Neural cell (in vitro differentiated cells): Measurements from ENCODE around the gene ZNF724. TPM values are rescaled to one million over a fixed set of nuclear protein-coding genes. Genes with fewer than 3 reads are reported as not detected.
"Not testable (repeated sequence)": the region's sequence is repeated elsewhere in the genome, so short reads cannot be mapped to it uniquely, and the experiment has no call there.

Experiments used
- H2AFZ ChIP-seq: fragments of 200-600, 300-800 bp; sonication (generic), shearing (Covaris generic); 2 replicates; pipeline ENCODE4 v1.6.0; 2014; ENCODE audit warnings: low read depth, mild to moderate bottlenecking, antibody characterized with exemption, low read length, moderate library complexity
- H3F3A ChIP-seq: fragments of 200-600 bp; shearing (Covaris generic); 2 replicates; pipeline ENCODE4 v1.6.1; 2016; ENCODE audit warnings: mild to moderate bottlenecking, moderate library complexity, mixed read lengths, antibody characterized with exemption, low read length; ENCODE audit not compliant: insufficient read depth, poor library complexity, severe bottlenecking
- H3K27ac ChIP-seq: fragments of 200-600, 300-800 bp; sonication (generic), shearing (Covaris generic); 2 replicates; pipeline ENCODE4 v1.5.1; 2014; ENCODE audit warnings: mild to moderate bottlenecking, low read length, moderate library complexity
- H3K27me3 ChIP-seq: fragments of 300-800, 200-600 bp; sonication (generic), shearing (Covaris generic); 2 replicates; pipeline ENCODE4 v1.6.0; 2014; ENCODE audit warnings: mild to moderate bottlenecking, low read depth, low read length, moderate library complexity; ENCODE audit not compliant: insufficient read depth
- H3K36me3 ChIP-seq: fragments of 300-800, 200-600 bp; sonication (generic), shearing (Covaris generic); 2 replicates; pipeline ENCODE4 v1.5.1; 2014; ENCODE audit warnings: mild to moderate bottlenecking, antibody characterized with exemption, low read length, moderate library complexity; ENCODE audit not compliant: insufficient read depth
- H3K4me2 ChIP-seq: fragments of 300-800, 200-600 bp; sonication (generic), shearing (Covaris generic); 2 replicates; pipeline ENCODE4 v1.6.0; 2014; ENCODE audit warnings: mild to moderate bottlenecking, low read length
- H3K4me3 ChIP-seq: fragments of 300-800, 200-600 bp; sonication (generic), shearing (Covaris generic); 2 replicates; pipeline ENCODE4 v1.5.1; 2014; ENCODE audit warnings: mild to moderate bottlenecking, low read length, moderate library complexity
- H3K79me2 ChIP-seq: fragments of 200-600 bp; shearing (Covaris generic); replicated peaks from 2 replicates; pipeline ENCODE4 v1.6.0; 2014; ENCODE audit warnings: mild to moderate bottlenecking, low read length, moderate library complexity; ENCODE audit not compliant: insufficient read depth
- H3K9ac ChIP-seq: fragments of 300-800, 200-600 bp; sonication (generic), shearing (Covaris generic); 2 replicates; pipeline ENCODE4 v1.6.1; 2016; ENCODE audit warnings: mild to moderate bottlenecking, low read length, mixed read lengths
- H3K9me2 ChIP-seq: fragments of 200-600 bp; shearing (Covaris generic); 2 replicates; pipeline ENCODE4 v1.6.1; 2016; ENCODE audit warnings: mild to moderate bottlenecking, low read length, mixed read lengths; ENCODE audit not compliant: insufficient read depth
- H3K9me3 ChIP-seq: fragments of 200-600, 300-800 bp; sonication (generic), shearing (Covaris generic); 2 replicates; pipeline ENCODE4 v1.6.1; 2016; ENCODE audit warnings: mild to moderate bottlenecking, mixed run types, low read length, moderate library complexity, mixed read lengths
- H4K20me1 ChIP-seq: fragments of 200-600 bp; shearing (Covaris generic); 2 replicates; pipeline ENCODE4 v1.6.1; 2016; ENCODE audit warnings: mild to moderate bottlenecking, mixed run types; ENCODE audit not compliant: insufficient read depth
- EP300 ChIP-seq: fragments of 450-650 bp; conservative IDR thresholded peaks from 2 replicates; pipeline ENCODE4 v1.6.1; 2014; ENCODE audit warnings: antibody characterized with exemption, mild to moderate bottlenecking, moderate library complexity; ENCODE audit not compliant: poor library complexity, severe bottlenecking
- EZH2 ChIP-seq: fragments of 200-600, 300-800 bp; shearing (Covaris generic), sonication (generic); IDR thresholded peaks from 2 replicates; pipeline ENCODE4 v1.6.1; 2014; ENCODE audit warnings: antibody characterized with exemption, low read length, borderline replicate concordance, mild to moderate bottlenecking; ENCODE audit not compliant: insufficient read depth, poor library complexity, severe bottlenecking
- MXI1 ChIP-seq: fragments of 450-650 bp; conservative IDR thresholded peaks from 2 replicates; pipeline ENCODE4 v1.6.1; 2014; ENCODE audit warnings: antibody characterized with exemption, mild to moderate bottlenecking; ENCODE audit not compliant: poor library complexity, severe bottlenecking
- POLR2AphosphoS5 ChIP-seq: IDR thresholded peaks from 2 replicates; pipeline ENCODE4 v1.6.1; 2012
- RAD21 ChIP-seq: fragments of 450-650 bp; conservative IDR thresholded peaks from 2 replicates; pipeline ENCODE4 v1.6.1; 2014; ENCODE audit warnings: antibody characterized with exemption, mild to moderate bottlenecking, moderate library complexity
- SMC3 ChIP-seq: fragments of 450-650 bp; conservative IDR thresholded peaks from 2 replicates; pipeline ENCODE4 v1.6.1; 2014; ENCODE audit warnings: antibody characterized with exemption, mild to moderate bottlenecking, moderate library complexity; ENCODE audit not compliant: poor library complexity
- TAF1 ChIP-seq: IDR thresholded peaks from 2 replicates; pipeline ENCODE4 v1.6.1; 2012; ENCODE audit warnings: low read depth
- polyA plus RNA-seq: library from polyadenylated mRNA; depleted of rRNA; stranded (reverse); fragments of >200 nt; gene quantifications from 2 replicates; pipeline ENCODE4 v1.2.3, GENCODE V29; 2014
- TF ChIP-seq, protein P1 (sequence below): IDR thresholded peaks from 2 replicates; pipeline ENCODE4 v1.6.1; 2012; ENCODE audit warnings: borderline replicate concordance
- TF ChIP-seq, protein P2 (sequence below): fragments of 450-650 bp; IDR thresholded peaks from 2 replicates; pipeline ENCODE4 v1.5.1; 2014; ENCODE audit warnings: antibody characterized with exemption, mild to moderate bottlenecking, moderate library complexity; ENCODE audit not compliant: poor library complexity, severe bottlenecking

Gene ZNF724
- polyA plus RNA-seq, 1 donor from 2014 or later, result 2.4 TPM

DNA sequence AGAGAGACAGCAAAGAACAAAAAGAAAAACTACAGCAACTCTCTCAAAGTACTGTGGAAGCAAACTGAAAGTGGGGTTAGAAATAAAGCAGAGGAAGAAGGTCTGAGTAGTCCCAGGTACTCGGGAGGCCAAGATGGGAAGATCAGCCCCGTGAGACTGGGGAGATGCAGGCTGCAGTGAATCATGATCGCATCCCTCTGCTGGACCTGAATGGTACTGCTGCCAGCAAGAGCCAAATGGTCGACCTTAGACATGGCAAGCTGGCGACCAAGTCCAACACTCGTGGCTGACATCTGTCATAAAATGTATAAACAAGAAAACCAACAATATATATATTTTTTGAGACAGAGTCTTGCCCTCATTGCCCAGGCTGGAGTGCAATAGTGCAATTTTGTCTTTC lies 33.7 kb upstream of the ZNF724 start:
- no peak overlapping the region for H3K9ac ChIP-seq
- H3K4me2 ChIP-seq, result no peak overlapping the region
- no peaks in the 10 kb centered on the region for H3K27me3 ChIP-seq
- H3K27ac ChIP-seq, result no peak overlapping the region
- no peaks in the 10 kb centered on the region for H3K9me3 ChIP-seq
- no peak overlapping the region for H3K4me3 ChIP-seq
- no peaks in the 10 kb centered on the region for H3K9me2 ChIP-seq
- H4K20me1 ChIP-seq, result no peaks in the 10 kb centered on the region
- no peak overlapping the region for H2AFZ ChIP-seq
- TF ChIP-seq, protein P1, sequence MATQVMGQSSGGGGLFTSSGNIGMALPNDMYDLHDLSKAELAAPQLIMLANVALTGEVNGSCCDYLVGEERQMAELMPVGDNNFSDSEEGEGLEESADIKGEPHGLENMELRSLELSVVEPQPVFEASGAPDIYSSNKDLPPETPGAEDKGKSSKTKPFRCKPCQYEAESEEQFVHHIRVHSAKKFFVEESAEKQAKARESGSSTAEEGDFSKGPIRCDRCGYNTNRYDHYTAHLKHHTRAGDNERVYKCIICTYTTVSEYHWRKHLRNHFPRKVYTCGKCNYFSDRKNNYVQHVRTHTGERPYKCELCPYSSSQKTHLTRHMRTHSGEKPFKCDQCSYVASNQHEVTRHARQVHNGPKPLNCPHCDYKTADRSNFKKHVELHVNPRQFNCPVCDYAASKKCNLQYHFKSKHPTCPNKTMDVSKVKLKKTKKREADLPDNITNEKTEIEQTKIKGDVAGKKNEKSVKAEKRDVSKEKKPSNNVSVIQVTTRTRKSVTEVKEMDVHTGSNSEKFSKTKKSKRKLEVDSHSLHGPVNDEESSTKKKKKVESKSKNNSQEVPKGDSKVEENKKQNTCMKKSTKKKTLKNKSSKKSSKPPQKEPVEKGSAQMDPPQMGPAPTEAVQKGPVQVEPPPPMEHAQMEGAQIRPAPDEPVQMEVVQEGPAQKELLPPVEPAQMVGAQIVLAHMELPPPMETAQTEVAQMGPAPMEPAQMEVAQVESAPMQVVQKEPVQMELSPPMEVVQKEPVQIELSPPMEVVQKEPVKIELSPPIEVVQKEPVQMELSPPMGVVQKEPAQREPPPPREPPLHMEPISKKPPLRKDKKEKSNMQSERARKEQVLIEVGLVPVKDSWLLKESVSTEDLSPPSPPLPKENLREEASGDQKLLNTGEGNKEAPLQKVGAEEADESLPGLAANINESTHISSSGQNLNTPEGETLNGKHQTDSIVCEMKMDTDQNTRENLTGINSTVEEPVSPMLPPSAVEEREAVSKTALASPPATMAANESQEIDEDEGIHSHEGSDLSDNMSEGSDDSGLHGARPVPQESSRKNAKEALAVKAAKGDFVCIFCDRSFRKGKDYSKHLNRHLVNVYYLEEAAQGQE, result no peak
- TF ChIP-seq, protein P2, sequence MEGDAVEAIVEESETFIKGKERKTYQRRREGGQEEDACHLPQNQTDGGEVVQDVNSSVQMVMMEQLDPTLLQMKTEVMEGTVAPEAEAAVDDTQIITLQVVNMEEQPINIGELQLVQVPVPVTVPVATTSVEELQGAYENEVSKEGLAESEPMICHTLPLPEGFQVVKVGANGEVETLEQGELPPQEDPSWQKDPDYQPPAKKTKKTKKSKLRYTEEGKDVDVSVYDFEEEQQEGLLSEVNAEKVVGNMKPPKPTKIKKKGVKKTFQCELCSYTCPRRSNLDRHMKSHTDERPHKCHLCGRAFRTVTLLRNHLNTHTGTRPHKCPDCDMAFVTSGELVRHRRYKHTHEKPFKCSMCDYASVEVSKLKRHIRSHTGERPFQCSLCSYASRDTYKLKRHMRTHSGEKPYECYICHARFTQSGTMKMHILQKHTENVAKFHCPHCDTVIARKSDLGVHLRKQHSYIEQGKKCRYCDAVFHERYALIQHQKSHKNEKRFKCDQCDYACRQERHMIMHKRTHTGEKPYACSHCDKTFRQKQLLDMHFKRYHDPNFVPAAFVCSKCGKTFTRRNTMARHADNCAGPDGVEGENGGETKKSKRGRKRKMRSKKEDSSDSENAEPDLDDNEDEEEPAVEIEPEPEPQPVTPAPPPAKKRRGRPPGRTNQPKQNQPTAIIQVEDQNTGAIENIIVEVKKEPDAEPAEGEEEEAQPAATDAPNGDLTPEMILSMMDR, result peak; percentile 26
- H3F3A ChIP-seq, result no peaks in the 10 kb centered on the region
- H3K79me2 ChIP-seq, result no peaks in the 10 kb centered on the region
- no peaks in the 10 kb centered on the region for H3K36me3 ChIP-seq

DNA sequence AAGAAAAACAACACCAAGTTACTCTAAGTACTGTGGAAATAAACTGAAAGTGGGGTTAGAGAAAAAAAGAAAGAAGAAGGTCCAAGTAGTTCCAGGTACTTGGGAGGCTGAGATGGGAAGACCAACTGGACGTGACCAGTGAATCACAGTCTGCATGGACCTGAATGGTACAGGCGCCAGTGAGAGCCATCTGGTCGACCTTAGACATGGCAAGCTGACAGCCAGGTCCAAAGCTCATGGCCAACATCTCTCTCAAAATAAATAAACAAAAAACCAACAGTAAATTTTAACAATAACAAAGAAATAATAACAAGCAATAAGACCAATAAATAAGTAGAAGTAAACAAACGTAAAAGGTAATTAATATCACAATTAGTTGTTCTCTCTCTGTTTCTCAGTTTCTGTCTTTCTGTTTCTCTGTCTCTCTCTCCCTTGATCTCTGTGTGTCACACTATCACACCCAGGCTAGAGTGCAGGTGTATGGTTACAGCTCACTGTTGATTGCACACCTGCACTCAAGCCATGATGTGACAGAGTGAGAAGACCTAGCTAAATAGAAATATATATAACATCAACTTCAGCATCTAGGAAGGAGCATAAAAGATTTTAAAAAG lies 31.6 kb upstream of the ZNF724 start:
- H3K27ac ChIP-seq, result no peak overlapping the region
- H3K79me2 ChIP-seq, result no peaks in the 10 kb centered on the region
- H3K9ac ChIP-seq, result no peak overlapping the region
- no peaks in the 10 kb centered on the region for H4K20me1 ChIP-seq
- H3K9me3 ChIP-seq, result no peaks in the 10 kb centered on the region
- H3K4me2 ChIP-seq, result no peak overlapping the region
- no peak overlapping the region for H2AFZ ChIP-seq
- no peaks in the 10 kb centered on the region for H3F3A ChIP-seq
- no peaks in the 10 kb centered on the region for H3K36me3 ChIP-seq
- no peak overlapping the region for H3K4me3 ChIP-seq
- H3K27me3 ChIP-seq, result no peaks in the 10 kb centered on the region
- TF ChIP-seq MXI1 (no peak), RAD21 (no peak), SMC3 (no peak), POLR2AphosphoS5 (no peak), EZH2 (no peak), TAF1 (no peak), EP300 (no peak)
- TF ChIP-seq, protein P2, result no peak
- TF ChIP-seq, protein P1, result no peak
- no peaks in the 10 kb centered on the region for H3K9me2 ChIP-seq

DNA sequence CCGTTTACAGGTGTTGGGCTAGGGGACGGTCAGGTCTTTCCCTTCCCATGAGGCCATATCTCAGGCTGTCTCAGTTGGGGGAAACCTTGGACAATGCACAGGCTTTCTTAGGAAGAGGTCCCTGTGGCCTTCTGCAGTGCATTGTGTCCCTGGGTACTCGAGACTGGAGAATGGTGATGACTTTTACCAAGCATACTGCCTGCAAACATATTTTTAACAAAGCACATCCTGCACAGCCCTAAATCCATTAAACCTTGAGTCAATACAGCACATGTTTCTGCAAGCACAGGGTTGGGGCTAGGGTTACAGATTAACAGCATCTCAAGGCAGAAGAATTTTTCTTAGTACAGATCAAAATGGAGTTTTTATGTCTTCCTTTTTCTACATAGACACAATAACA lies 27.9 kb upstream of the ZNF724 start:
- not testable (repeated sequence) for H3K79me2 ChIP-seq, H3K4me3 ChIP-seq, H4K20me1 ChIP-seq, H3K36me3 ChIP-seq, H3K9me3 ChIP-seq, H3K27me3 ChIP-seq, H3K9me2 ChIP-seq, H3K27ac ChIP-seq, H3K9ac ChIP-seq, H3K4me2 ChIP-seq, H2AFZ ChIP-seq, H3F3A ChIP-seq
